CD4-positive, alpha-beta T cell treated with Interleukin-15 for 1 hour (primary cell): Measurements from ENCODE around the gene GANAB.
"Not testable (repeated sequence)": the region's sequence is repeated elsewhere in the genome, so short reads cannot be mapped to it uniquely, and the experiment has no call there.

Source experiments
- DNase-seq: peaks from one replicate; pipeline ENCODE4 v3.0.0-alpha.2; 2020

Gene GANAB

DNA sequence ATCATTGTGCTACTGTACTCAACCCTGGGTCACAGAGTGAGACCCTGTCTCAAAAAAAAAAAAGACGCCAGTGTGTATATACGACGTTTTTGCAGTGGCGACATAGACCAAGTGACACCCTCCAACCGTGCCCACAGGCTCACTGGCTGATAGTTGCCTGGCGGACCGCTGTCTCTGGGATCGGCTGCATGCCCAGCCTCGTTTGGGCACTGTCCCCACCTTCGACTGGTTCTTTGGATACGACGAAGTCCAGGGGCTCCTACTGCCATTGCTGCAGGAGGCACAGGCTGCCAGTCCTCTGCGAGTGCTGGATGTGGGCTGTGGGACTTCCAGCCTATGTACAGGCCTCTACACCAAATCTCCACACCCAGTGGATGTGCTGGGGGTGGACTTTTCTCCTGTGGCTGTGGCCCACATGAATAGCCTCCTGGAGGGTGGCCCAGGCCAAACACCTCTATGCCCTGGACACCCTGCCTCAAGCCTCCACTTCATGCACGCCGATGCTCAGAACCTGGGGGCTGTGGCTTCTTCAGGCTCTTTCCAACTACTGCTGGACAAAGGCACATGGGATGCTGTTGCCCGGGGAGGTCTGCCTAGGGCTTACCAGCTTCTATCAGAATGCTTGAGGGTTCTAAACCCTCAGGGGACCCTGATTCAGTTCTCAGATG is 20.0 kb upstream of the GANAB start:
- DNase-seq = no peak

DNA sequence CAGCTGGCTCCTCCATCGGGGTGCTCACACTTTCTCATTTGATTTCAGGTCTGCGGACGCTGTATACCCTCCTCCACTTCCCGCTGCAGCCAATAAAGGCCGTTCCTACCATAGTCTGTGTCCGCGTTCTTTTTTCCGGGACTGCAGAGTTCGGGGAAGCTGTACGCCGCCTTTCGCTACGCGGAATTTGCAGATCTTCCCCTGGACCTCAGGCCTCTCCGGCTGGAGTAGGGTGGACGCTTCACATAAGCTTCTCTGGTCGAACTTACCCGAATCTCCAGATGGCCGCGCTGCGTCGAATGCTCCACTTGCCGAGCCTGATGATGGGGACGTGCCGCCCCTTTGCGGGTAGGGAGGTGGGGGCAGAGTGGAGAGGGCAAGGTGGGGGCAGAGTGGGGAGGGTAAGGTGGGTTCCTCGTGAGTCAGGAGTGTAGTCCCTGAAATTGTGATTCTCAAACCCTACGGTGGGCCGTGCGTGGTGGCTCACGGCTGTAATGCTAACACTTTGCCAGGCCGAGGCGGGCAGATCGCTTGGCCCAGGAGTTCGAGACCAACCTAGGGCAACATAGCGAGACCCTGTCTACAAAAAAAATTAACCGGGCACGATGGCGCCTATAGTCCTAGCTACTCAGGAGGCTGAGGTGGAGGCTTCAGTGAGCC is 19.3 kb upstream of the GANAB start:
- DNase-seq = peak; percentile 64

GRCh38 chr11:62665075-62665598 is 18.7 kb upstream of the GANAB start, which contains the start of the genes C11orf98 and CSKMT:
Gene C11orf98, minus strand, starts transcription at chr11:62665210. Its CDS starts 41 bp downstream, at chr11:62665169.
Gene CSKMT, plus strand, starts transcription at chr11:62665312. Its CDS starts 568 bp downstream, at chr11:62665880.
- peak; percentile 93 for DNase-seq

GRCh38 chr11:62664405-62665074 is 18.1 kb upstream of the GANAB start:
- DNase-seq = peak; percentile 58

GRCh38 chr11:62656796-62657429 is 10.5 kb upstream of the GANAB start:
- no peak for DNase-seq

DNA sequence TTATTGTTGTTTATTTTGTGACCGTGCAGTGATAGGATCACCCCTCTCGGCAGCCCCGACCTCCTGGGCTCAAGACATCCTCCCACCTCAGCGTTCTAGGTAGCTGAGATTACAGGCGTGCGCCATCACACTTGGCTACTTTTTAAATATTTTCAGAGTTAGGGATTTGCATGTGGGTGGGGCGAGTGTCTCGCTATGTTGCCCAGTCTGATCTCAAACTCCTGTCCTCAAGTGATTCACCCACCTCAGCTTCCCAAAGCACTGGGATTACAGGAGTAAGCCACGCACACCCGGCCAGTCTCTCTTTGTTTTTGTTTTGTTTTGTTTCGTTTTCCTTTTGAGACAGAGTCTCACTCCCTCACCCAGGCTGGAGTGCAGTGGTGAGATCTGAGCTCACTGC is 7.9 kb upstream of the GANAB start:
- DNase-seq = no peak

DNA sequence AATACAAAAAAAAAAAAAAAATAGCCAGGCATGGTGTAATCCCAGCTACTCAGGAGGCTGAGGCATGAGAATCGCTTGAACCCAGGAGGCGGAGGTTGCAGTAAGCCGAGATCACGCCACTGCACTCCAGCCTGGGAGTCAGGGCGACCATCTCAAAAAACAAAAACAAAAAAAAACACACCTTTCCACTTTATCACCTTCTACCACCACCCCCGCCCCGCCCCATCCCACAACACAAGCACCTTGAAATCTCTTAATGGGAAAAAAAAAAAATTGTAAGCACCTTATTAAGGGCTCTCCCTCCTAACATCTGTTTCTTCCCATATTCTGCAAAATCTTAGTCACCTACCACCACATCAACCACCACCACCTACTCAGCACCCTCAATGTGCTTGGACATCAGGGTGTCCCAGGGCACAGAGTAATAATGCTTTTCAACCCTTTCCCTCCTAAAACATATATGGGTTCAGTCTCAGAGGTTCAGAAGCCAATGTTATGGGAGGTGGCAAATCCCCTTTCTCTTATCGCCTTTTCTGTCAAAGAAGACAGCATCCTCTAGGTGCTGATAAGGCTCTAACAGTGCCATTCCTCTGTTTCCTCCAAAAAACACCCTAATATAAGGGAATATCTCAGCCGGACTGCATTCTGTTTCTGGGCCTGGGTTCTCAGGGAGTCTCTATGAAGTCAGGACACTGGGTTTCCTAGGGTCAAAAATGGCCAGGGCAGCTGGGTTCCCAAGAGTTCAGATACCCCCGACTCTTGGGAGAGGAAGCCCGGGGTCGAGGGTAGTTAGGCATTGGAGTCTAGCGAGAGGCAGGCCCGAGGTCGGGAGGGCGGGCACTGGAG is 6.0 kb upstream of the GANAB start:
- DNase-seq = peak; percentile 22

- DNase-seq = not testable (repeated sequence)
These were observed 3.9 kb upstream of the GANAB start for GRCh38 chr11:62650283-62650682.

GRCh38 chr11:62649486-62649885 is 3.1 kb upstream of the GANAB start:
- no peak for DNase-seq

DNA sequence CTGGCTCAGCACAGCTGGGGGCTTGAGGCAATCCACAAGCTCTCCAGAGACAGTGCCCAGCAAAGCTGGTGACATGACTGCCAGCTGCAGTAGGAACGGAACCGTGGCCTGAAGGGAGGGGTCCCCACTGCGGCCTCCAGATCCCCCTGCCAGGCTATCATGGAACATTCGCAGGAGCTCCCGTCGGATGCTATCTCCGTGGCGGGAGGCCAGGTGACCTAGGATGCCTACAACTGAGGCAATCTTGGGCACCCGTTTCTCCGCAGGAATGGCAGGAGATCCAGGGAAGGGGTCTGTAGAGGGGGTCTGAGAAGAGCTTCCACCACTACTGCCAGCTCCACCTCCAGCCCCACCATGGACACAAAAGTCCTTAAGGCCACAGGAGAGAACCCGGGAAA is 2.6 kb upstream of the GANAB start:
- no peak for DNase-seq

DNA sequence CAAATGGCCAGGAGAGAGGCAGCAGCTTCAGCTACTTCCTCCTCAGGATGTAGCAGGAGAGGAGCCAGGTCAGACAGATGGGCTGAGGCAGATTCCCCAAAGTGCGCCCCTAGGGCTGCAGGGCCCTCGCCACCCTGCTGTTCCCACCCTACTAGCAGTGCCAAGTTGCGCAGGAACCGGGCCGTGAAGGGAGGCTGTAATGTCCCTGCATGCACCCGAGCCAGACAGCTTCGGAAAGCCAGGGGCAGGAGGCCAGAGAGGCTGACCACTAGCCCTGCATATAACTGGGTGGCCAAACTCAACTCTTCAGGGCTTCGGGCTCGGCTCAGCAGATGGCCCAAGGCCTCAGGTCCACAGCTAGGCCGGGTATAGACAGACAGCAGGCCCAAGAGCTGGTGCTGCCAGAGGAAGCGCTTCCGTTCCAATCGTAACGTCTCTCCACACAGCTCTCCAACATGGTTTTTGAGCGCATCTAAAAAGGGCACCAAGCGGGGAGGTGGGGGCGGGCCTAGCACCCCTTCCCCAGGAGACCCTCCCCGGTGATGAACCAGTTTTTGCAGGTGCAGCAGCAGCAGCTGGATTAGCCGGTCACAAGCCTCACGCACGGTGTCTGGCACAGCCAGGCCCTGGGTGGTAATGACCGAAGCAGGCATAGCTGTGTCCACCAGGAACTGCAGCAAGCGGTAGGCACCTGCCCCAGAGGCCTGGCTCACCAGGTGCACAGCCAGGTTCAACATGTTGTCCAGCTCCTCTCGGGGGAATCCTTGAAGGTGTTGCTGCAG is 2.0 kb upstream of the GANAB start:
- DNase-seq = no peak

DNA sequence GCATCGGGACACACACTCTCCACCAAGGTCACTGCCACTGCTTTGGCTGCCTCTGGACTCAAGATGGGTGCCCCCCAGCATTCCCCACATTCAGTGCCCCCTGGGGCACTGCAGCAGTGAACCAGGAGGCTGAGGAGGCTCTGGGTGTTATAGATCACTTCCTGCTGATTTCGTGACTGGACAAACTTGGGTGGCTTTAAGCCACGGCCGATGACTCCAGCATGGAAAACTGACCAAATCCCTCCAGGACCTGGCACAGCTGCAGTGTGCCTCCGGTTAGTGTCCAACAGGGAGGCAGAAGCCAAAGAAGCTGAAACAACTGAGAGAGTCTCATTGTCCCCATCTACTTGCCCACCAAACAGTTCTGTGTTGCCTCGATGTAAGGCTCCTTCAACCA is 1.2 kb upstream of the GANAB start:
- no peak for DNase-seq

GRCh38 chr11:62646825-62647608 is 604 bp upstream of the GANAB start:
- no peak for DNase-seq

GRCh38 chr11:62645671-62645945 is 805 bp downstream of the GANAB start:
- DNase-seq = no peak

- DNase-seq = no peak
These were observed 2.2 kb downstream of the GANAB start for GRCh38 chr11:62644220-62644619.

DNA sequence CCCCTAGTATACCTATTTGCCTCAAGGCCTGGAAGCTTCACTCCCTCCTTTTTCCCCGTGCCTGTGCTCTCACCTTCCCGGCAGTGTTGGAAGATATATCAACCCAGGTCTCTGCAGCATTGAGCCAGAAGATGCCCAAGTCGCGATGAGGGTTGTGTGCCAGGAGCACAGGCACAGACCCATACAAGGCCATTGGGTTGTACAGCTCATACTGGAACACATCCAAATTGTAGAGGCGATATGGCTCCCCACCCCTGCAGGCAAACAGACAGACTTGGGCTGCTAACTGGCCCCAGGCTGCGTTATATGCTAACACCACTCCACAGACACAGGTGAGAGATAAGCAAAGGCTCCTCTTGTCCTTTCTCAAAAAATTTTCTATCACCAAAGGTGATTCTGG is 13.9 kb downstream of the GANAB start:
- no peak for DNase-seq

GRCh38 chr11:62627713-62628112 is 18.7 kb downstream of the GANAB start:
- DNase-seq = no peak

DNA sequence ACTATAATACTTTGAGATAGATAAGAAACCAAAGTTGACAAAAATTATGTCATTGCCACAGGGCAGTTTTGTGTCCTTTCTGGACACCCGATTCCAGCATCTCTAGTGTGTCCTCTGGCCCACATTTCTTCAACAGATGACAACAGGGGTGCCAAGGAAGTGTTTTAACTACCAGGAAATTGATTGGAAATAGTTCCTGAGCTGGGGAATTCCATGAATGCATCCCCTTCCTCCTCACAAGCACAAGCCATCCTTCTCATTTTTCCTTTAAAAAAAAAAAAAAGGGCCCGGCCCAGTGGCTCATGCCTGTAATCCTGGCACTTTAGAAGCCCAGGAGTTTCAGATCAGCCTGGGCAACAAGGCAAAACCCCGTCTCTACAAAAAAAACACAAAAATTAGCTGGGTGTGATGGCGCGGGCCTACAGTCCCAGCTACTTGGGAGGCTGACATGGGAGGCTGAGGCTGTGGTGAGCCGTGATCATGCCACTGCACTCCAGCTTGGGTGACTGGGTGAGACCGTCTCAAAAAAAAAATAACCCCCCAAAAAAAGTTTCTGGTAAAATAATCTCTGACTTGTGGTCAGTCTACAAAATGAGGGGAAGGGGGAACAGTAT is 23.8 kb downstream of the GANAB start:
- DNase-seq = no peak

DNA sequence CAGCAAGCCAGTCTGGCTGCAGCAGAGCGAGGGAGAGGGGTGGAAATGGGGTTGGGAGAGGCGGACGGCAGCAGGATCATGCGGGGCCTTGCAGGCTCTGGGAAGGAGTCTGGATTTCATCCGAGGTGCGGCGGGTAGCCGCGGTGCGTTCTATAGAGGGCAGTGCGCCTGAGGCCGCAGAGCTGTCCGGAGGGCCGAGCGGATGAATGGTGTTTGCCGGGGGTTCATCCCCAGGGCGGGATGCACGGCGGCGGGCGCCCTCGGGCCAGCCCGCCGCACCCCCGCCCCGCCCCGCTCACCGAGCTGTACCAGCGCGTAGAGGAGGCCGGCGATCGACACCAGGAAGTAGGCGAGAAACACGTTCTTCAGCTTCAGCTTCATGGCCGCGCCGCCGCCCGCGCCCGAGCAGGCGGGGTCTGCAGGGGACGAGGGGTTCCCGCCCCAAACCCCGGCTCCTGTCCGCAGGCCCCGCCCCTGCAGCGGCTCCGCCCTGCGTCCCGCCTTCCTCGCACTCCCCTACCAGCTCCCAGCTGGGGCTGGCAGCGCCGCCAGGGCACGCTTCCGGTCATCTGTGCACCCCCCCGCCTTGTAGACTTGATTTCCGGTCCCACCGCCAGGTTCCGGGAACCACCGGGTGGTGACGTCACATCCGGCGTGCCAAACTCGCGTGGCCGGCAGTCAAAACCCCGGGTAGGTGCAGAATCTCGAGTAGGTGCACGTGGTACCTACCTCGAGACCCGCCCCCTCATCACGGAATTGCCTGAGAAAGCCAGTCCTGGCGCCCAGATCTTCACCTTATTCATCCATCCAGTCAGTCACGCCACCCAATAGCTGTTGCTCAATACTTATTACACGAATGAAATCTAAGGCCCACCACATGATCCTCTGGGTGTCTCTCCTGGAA is 24.6 kb downstream of the GANAB start, which contains the start of gene B3GAT3:
B3GAT3 (minus strand) TSS at position 420 of the 904 bp plus-strand sequence; CDS start at position 381, 39 bp downstream.
- DNase-seq = peak; percentile 99
